Measurements from ENCODE around the gene YAF2.
A peak's percentile ranks its signal among the peaks of the same experiment; 100 is the strongest.

The YAF2 gene

GRCh38 chr12:42135259-42135814 is 102.7 kb downstream of the YAF2 start:
- TF ChIP-seq CTCF (IDR thresholded peaks at IDR 0.05; ENCODE audit: control insufficient read depth, insufficient read depth, low read depth, low read length, missing control alignments), result no peak
- no peak for DNase-seq (ENCODE audit: low read depth)
- H3K4me3 ChIP-seq (ENCODE audit: control insufficient read depth, low read depth, low read length), result no peak overlapping the region

DNA sequence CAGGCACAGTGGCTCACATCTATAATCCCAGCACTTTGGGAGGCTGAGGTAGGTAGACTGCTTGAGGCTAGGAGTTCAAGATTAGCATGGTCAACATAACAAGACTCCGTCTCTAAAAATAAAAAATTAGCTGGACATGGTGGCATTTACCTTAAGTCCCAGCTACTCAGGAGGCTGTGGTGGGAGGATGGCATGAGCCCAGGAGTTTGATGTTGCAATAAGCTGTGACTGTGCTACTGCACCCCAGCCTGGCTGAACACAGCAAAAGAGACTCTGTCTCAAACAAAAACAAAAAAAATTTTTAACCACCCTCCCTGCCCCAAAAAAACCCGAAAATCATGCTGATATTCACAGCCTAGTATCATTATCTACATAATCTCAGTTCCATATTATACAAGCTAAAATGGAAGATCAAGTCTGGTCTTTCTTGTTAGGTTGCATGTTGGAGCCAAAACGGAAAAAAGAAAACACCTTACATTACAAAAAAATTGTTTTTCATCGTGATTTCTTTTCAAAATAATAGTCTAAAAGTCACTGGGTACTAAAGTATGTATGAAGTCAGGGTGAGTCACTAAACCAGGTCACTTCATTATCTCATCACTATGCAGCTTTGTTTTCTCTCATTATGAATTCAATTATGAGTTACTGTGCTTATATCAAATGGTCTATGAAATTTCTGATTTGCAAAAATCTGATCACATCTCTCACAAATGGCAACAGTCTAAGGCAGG is 107.2 kb downstream of the YAF2 start:
- no peak for TF ChIP-seq CTCF (IDR thresholded peaks at IDR 0.05; ENCODE audit: control insufficient read depth, insufficient read depth, low read depth, low read length, missing control alignments)
- H3K4me3 ChIP-seq (ENCODE audit: control insufficient read depth, low read depth, low read length), result peak overlapping the region; percentile 20
- DNase-seq (ENCODE audit: low read depth), result no peak

- H3K4me3 ChIP-seq (ENCODE audit: control insufficient read depth, low read depth, low read length), result no peak overlapping the region
- TF ChIP-seq CTCF (IDR thresholded peaks at IDR 0.05; ENCODE audit: control insufficient read depth, insufficient read depth, low read depth, low read length, missing control alignments), result peak; percentile 80
- DNase-seq (ENCODE audit: low read depth), result no peak
Observed at GRCh38 chr12:42129595-42130204, 108.3 kb downstream of the YAF2 start.

- H3K4me3 ChIP-seq (ENCODE audit: control insufficient read depth, low read depth, low read length), result no peak overlapping the region
- no peak for TF ChIP-seq CTCF (IDR thresholded peaks at IDR 0.05; ENCODE audit: control insufficient read depth, insufficient read depth, low read depth, low read length, missing control alignments)
- DNase-seq (ENCODE audit: low read depth), result no peak
Observed at GRCh38 chr12:42128888-42129287, 109.2 kb downstream of the YAF2 start.

- TF ChIP-seq CTCF (IDR thresholded peaks at IDR 0.05; ENCODE audit: control insufficient read depth, insufficient read depth, low read depth, low read length, missing control alignments), result no peak
- DNase-seq (ENCODE audit: low read depth), result no peak
- H3K4me3 ChIP-seq (ENCODE audit: control insufficient read depth, low read depth, low read length), result no peak overlapping the region
Observed at GRCh38 chr12:42128327-42128726, 109.7 kb downstream of the YAF2 start.

DNA sequence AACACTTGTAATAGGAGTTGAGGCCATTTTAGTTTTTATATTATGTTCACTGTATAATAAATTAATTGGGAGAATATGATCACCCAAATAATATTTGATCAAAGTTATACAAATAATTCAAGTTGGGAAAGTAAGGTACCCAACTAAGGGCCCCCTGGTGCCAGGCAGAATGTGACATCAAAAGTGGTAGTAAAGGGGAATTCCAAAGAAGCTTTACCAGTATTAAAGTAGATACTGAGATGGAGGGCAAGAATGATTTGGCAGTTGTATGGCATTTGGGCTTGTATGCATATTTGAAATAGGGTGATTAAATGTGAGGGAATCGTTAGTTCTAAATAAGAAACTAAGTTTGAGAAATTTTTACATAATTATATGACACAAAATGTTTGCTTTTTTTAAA is 111.1 kb downstream of the YAF2 start:
- no peak for DNase-seq (ENCODE audit: low read depth)
- no peak for TF ChIP-seq CTCF (IDR thresholded peaks at IDR 0.05; ENCODE audit: control insufficient read depth, insufficient read depth, low read depth, low read length, missing control alignments)
- H3K4me3 ChIP-seq (ENCODE audit: control insufficient read depth, low read depth, low read length), result no peak overlapping the region
